Esophagus muscularis mucosa (tissue), 4 donors: ENCODE measurements around the gene C12orf57. TPM values are rescaled to one million over a fixed set of nuclear protein-coding genes. Genes with fewer than 3 reads are reported as not detected.
A peak's percentile ranks its signal among the peaks of the same experiment; 100 is the strongest.
"Not testable (repeated sequence)": the region's sequence is repeated elsewhere in the genome, so short reads cannot be mapped to it uniquely, and the experiment has no call there.

Experiments
- DNase-seq: peaks from one replicate; pipeline ENCODE4 v3.0.0-alpha.2; 2017; ENCODE audit errors: extremely low spot score
- H3K27ac ChIP-seq, 4 donors: fragments of 200-600 bp; sonication (generic); replicated peaks in 1 of 4; 1 replicate in 3 of 4; 2 replicates in 1 of 4; pipeline ENCODE4 v1.5.1; 2016 to 2019; ENCODE audit warnings: mild to moderate bottlenecking in 1 of 4
- H3K27me3 ChIP-seq, 4 donors: fragments of 200-600 bp; sonication (generic); one replicate each; pipeline versions ENCODE4 v1.5.1 to v1.6.0; 2016 to 2019
- H3K36me3 ChIP-seq, 4 donors: fragments of 200-600 bp; sonication (generic); one replicate each; pipeline ENCODE4 v1.5.1; 2016 to 2019
- H3K4me1 ChIP-seq, 4 donors: fragments of 200-600 bp; sonication (generic); one replicate each; pipeline ENCODE4 v1.5.1; 2016 to 2019
- H3K4me3 ChIP-seq, 4 donors: fragments of 200-600 bp; sonication (generic); 1 replicate in 2 of 4; 2 replicates in 2 of 4; pipeline ENCODE4 v1.5.1; 2016 to 2019; ENCODE audit warnings: mild to moderate bottlenecking in 4 of 4, moderate library complexity in 1 of 4
- H3K9me3 ChIP-seq, 4 donors: fragments of 200-600 bp; sonication (generic); 1 replicate in 3 of 4; 2 replicates in 1 of 4; pipeline ENCODE4 v1.5.1; 2016 to 2019
- EP300 ChIP-seq: sonication (generic); formaldehyde crosslinking; IDR thresholded peaks from one replicate; pipeline ENCODE4 v1.6.1; 2017; ENCODE audit warnings: antibody characterized with exemption
- POLR2A ChIP-seq: fragments of 450-650 bp; IDR thresholded peaks from one replicate; pipeline ENCODE4 v1.6.1; 2017; ENCODE audit warnings: antibody characterized with exemption, moderate library complexity, mild to moderate bottlenecking, low read depth
- POLR2AphosphoS5 ChIP-seq, 2 donors: sonication (generic); formaldehyde crosslinking; IDR thresholded peaks; one replicate each; pipeline ENCODE4 v1.6.1; 2017; ENCODE audit warnings: antibody characterized with exemption in 2 of 2
- WGBS: methylation state at CpG from one replicate; pipeline ENCODE4 v1.1.5; 2018; 5-methylcytosine and 5-hydroxymethylcytosine counted together
- intact Hi-C: fragments of 100-400 bp; cut with DNase I; formaldehyde crosslinking; loops from one replicate; pipeline ENCODE4 v1.15.1; 2023
- total RNA-seq, 4 donors: library from RNA; depleted of rRNA; stranded (reverse); fragments of >200 nt; gene quantifications; one replicate each; pipeline versions ENCODE4 v1.1.0 to v1.2.1, GENCODE V29; 2016
- TF ChIP-seq, protein P1 (sequence below), 3 experiments: fragments of 200-600 bp in 2 of 3; fragments of 450-650 bp in 1 of 3; sonication (generic) in 2 of 3; IDR thresholded peaks; one replicate each; pipeline ENCODE4 v1.5.1; 2017 to 2019; ENCODE audit warnings: antibody characterized with exemption in 3 of 3, mild to moderate bottlenecking in 2 of 3, moderate library complexity in 1 of 3

Gene C12orf57
- total RNA-seq, 4 donors from 2014 or later, result 307 to 437 (median 325) TPM

DNA sequence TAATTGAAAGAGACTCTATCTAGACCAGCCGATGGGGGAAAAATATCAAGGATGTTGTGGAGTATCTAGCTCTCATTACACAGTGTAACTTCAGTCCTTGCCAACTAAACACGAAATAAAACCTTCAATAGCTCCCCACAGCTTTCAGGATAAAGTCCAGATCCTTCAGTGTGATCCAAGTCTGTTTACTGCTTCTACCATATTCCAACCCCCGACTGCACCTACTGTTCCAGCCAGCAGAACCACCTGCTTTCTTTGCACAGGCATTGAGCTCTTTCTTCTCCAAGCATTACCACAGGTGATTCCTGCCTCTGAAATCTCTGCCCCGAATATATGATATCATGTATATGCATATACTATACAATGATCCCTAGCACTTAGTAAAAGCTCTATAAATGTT is 41.4 kb upstream of the C12orf57 start:
- DNase-seq, result no peak
- Histone ChIP-seq H3K4me3 (no peak overlapping the region), H3K9me3 (no peaks in the 10 kb centered on the region), H3K27me3 (no peaks in the 10 kb centered on the region), H3K36me3 (peaks cover 0 to 11% (median 9%) of the 10 kb centered on the region in 4 donors), H3K4me1 (peaks cover 11 to 25% (median 18%) of the 10 kb centered on the region in 4 donors), H3K27ac (no peak overlapping the region)
- intact Hi-C loops, result no loop called here
- 81% methylated on average over 3 of the region's 4 CpGs for WGBS
- TF ChIP-seq, protein P1, sequence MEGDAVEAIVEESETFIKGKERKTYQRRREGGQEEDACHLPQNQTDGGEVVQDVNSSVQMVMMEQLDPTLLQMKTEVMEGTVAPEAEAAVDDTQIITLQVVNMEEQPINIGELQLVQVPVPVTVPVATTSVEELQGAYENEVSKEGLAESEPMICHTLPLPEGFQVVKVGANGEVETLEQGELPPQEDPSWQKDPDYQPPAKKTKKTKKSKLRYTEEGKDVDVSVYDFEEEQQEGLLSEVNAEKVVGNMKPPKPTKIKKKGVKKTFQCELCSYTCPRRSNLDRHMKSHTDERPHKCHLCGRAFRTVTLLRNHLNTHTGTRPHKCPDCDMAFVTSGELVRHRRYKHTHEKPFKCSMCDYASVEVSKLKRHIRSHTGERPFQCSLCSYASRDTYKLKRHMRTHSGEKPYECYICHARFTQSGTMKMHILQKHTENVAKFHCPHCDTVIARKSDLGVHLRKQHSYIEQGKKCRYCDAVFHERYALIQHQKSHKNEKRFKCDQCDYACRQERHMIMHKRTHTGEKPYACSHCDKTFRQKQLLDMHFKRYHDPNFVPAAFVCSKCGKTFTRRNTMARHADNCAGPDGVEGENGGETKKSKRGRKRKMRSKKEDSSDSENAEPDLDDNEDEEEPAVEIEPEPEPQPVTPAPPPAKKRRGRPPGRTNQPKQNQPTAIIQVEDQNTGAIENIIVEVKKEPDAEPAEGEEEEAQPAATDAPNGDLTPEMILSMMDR (IDR thresholded peaks at IDR 0.05), result no peak
- TF ChIP-seq EP300 (no peak), POLR2AphosphoS5 (IDR thresholded peaks at IDR 0.05) (no peak), POLR2A (no peak)

DNA sequence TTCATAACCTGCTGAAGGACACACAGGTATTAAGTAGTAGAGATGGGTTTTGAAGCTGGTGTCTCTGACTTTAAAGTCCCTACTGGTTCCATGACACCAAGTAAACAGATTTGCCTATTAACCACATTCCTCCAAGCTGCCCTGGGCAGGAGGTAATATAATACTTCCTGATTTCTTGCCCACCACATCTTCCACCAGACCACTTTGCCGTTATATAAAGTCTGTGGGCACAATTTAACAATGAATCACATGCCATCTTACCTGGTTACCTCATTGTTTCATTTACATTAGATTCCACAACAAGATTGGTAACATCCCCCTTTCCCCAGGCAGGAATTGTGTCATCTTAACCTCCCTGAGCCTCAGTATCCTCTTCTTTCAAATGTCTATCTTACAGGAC is 40.1 kb upstream of the C12orf57 start:
- no peak overlapping the region for H3K4me3 ChIP-seq
- intact Hi-C loops, result no loop called here
- H3K9me3 ChIP-seq, result no peaks in the 10 kb centered on the region
- 79% methylated on average over 1 of the region's 1 CpG for WGBS
- H3K27me3 ChIP-seq, result no peaks in the 10 kb centered on the region
- peaks cover 11 to 25% (median 18%) of the 10 kb centered on the region in 4 donors for H3K4me1 ChIP-seq
- H3K36me3 ChIP-seq, result peaks cover 0 to 17% (median 9%) of the 10 kb centered on the region in 4 donors
- no peak for TF ChIP-seq EP300
- DNase-seq, result no peak
- H3K27ac ChIP-seq, result no peak overlapping the region

DNA sequence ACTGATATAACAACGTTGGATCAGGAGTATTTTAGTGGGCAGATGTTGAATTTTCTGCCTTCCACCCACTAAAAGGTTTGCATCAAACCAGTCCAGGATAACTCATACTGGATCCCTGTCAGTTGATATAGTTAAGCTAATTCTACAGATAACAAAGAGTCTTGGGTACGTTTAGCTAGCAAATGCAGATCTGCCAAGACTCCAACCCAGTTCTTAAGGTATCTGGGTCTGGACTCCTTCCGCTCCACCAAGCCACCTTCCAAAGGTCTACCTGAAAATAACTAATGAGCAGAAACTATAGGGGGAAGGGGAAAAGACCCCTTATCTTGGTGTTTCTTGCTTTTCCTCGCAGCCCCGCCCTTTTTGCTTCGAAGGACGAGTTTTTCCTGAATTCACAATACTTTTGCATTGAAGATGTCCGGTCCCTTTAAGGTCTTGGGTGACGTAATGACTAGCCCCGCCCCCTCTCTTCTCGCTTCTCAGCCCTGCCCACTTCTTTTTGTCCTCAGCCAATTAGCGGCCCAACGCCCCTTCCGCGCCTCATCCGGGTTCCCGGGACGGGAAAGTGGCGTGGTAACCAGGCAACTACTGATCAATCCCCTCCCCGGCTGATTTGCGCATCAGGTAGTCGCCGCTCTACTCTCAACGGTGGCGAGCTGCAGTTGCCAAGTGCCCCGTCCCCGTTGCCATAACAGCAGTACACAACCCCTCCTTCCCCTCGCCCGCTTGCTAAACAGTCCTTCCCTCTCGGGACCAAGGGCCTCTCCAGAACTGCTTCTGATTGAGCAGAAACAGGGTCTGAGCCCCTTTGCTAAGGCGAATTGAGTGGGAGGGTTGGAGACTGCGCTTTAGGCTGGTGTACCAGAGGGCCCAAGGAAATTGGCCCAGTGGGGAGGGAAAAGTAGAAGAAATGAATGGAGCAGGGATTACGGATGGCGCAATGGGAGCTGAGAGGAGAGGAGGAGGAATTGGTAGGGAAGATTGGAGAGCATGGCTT is 39.2 kb upstream of the C12orf57 start, which contains the start of gene LRRC23:
TSS of gene LRRC23 (plus strand) at position 543 of the 997 bp plus-strand sequence. CDS start 812 bp downstream, outside the sequence.
- peak within 1 kb of the TSS; percentile 58 to 78 (median 66) for H3K4me3 ChIP-seq
- no peaks in the 10 kb centered on the region for H3K27me3 ChIP-seq
- peaks cover 9 to 21% (median 18%) of the 10 kb centered on the region in 4 donors for H3K4me1 ChIP-seq
- peak within 1 kb of the TSS; percentile 75 to 88 (median 82) for H3K27ac ChIP-seq
- DNase-seq, result peak; percentile 99
- intact Hi-C loops, result loop anchor here (5.0 kb wide), 1 partner anchor 42 kb away; no protein-coding TSS in a partner anchor
- peaks cover 0 to 17% (median 9%) of the 10 kb centered on the region in 4 donors for H3K36me3 ChIP-seq
- WGBS, result 6% methylated on average over 33 of the region's 34 CpGs
- TF ChIP-seq, protein P1 (IDR thresholded peaks at IDR 0.05), result peak in 1 of 3 experiments; percentile 35
- TF ChIP-seq POLR2A (no peak), POLR2AphosphoS5 (IDR thresholded peaks at IDR 0.05) (peak; percentile 83 to 90)
- no peaks in the 10 kb centered on the region for H3K9me3 ChIP-seq

- H3K9me3 ChIP-seq, result no peaks in the 10 kb centered on the region
- no peak for DNase-seq
- H3K4me1 ChIP-seq, result peaks cover 5 to 18% (median 16%) of the 10 kb centered on the region in 4 donors
- no peaks in the 10 kb centered on the region for H3K27me3 ChIP-seq
- intact Hi-C loops, result loop anchor here (5.0 kb wide), 1 partner anchor 43 kb away; no protein-coding TSS in a partner anchor
- H3K27ac ChIP-seq, result peak overlapping the region; percentile 75 to 88 (median 82)
- peak overlapping the region; percentile 58 to 78 (median 66) for H3K4me3 ChIP-seq
- 69% methylated on average over 5 of the region's 5 CpGs for WGBS
- peaks cover 0 to 17% (median 9%) of the 10 kb centered on the region in 4 donors for H3K36me3 ChIP-seq
- TF ChIP-seq EP300 (no peak), POLR2AphosphoS5 (IDR thresholded peaks at IDR 0.05) (no peak), POLR2A (no peak)
- TF ChIP-seq, protein P1 (IDR thresholded peaks at IDR 0.05), result no peak
Measured at GRCh38 chr12:6905414-6906040, 38.3 kb upstream of the C12orf57 start.

- not testable (repeated sequence) for H3K9me3 ChIP-seq, DNase-seq, H3K27me3 ChIP-seq, H3K4me3 ChIP-seq, H3K27ac ChIP-seq
- peaks cover 5 to 18% (median 16%) of the 10 kb centered on the region in 4 donors for H3K4me1 ChIP-seq
- intact Hi-C loops, result loop anchor here (5.0 kb wide), 1 partner anchor 46 kb away; no protein-coding TSS in a partner anchor
- peaks cover 0 to 17% (median 9%) of the 10 kb centered on the region in 4 donors for H3K36me3 ChIP-seq
- WGBS, result 97% methylated on average over 11 of the region's 11 CpGs
Measured at GRCh38 chr12:6908141-6908540, 35.7 kb upstream of the C12orf57 start.
